WTC11 (cell line): ENCODE data around the gene PCDHGB5. TPM values are rescaled to one million over a fixed set of nuclear protein-coding genes. Genes with fewer than 3 reads are reported as not detected.

ENCODE experiments used
- ATAC-seq: fragments of 200-7000 bp; cut with Tn5 transposase; 2 replicates; pipeline ENCODE4 v1.10.0; 2021; ENCODE audit warnings: mild to moderate bottlenecking, moderate library complexity
- CTCF ChIA-PET: fragments of 300-600 bp; sonication (Branson Sonifier 250); formaldehyde crosslinking; loops from one replicate; lab custom pipeline; 2021; ENCODE audit warnings: antibody characterized with exemption; lab: Charles Lee
- POLR2A ChIA-PET: fragments of 350-600 bp; sonication (Branson Sonifier 250); formaldehyde crosslinking; loops from one replicate; lab custom pipeline; 2021; ENCODE audit warnings: antibody characterized with exemption; lab: Charles Lee
- DNase-seq: peaks from one replicate; pipeline ENCODE4 v3.0.0; 2021; ENCODE audit warnings: low spot score
- H3K27ac Mint-ChIP-seq: 2 replicates; pipeline ENCODE4 v1.8.0; 2021; ENCODE audit warnings: mixed read lengths
- H3K27me3 Mint-ChIP-seq: 2 replicates; pipeline ENCODE4 v1.8.0; 2021; ENCODE audit warnings: low read depth, mild to moderate bottlenecking, moderate library complexity, mixed read lengths
- H3K36me3 Mint-ChIP-seq: 2 replicates; pipeline ENCODE4 v1.8.0; 2021; ENCODE audit warnings: mixed read lengths
- H3K4me1 Mint-ChIP-seq: 2 replicates; pipeline ENCODE4 v1.8.0; 2022; ENCODE audit warnings: mixed read lengths
- H3K4me3 Mint-ChIP-seq: 2 replicates; pipeline ENCODE4 v1.8.0; 2021; ENCODE audit warnings: mild to moderate bottlenecking, moderate library complexity, mixed read lengths
- H3K9me3 Mint-ChIP-seq: 2 replicates; pipeline ENCODE4 v1.8.0; 2021; ENCODE audit warnings: mixed read lengths
- ATF1 ChIP-seq: sonication (generic); formaldehyde crosslinking; IDR thresholded peaks from 2 replicates; pipeline ENCODE4 v1.8.1; 2023; ENCODE audit warnings: mild to moderate bottlenecking, moderate library complexity, missing genetic modification reagents
- CBFB ChIP-seq: sonication (generic); formaldehyde crosslinking; IDR thresholded peaks from 2 replicates; pipeline ENCODE4 v1.8.1; 2022; ENCODE audit warnings: mild to moderate bottlenecking, low read depth, missing genetic modification reagents
- CREB1 ChIP-seq: sonication (generic); formaldehyde crosslinking; IDR thresholded peaks from 2 replicates; pipeline ENCODE4 v1.8.0; 2023; ENCODE audit warnings: mild to moderate bottlenecking, missing genetic modification reagents
- CREM ChIP-seq: sonication (generic); formaldehyde crosslinking; IDR thresholded peaks from 2 replicates; pipeline ENCODE4 v1.8.1; 2022; ENCODE audit warnings: mild to moderate bottlenecking, missing genetic modification reagents, moderate library complexity
- MYBL2 ChIP-seq: sonication (generic); formaldehyde crosslinking; IDR thresholded peaks from 2 replicates; pipeline ENCODE4 v1.8.1; 2023; ENCODE audit warnings: mild to moderate bottlenecking, moderate library complexity, missing genetic modification reagents
- PREB ChIP-seq: sonication (generic); formaldehyde crosslinking; IDR thresholded peaks from 2 replicates; pipeline ENCODE4 v1.8.1; 2022; ENCODE audit warnings: mild to moderate bottlenecking, missing genetic modification reagents, moderate library complexity, borderline replicate concordance
- SMAD3 ChIP-seq: sonication (generic); formaldehyde crosslinking; IDR thresholded peaks from 2 replicates; pipeline ENCODE4 v1.8.0; 2022; ENCODE audit warnings: missing genetic modification reagents, mild to moderate bottlenecking, borderline replicate concordance
- ZNF219 ChIP-seq: sonication (generic); formaldehyde crosslinking; IDR thresholded peaks from 2 replicates; pipeline ENCODE4 v1.8.0; 2023; ENCODE audit warnings: missing genetic modification reagents, mild to moderate bottlenecking, borderline replicate concordance
- ZNF416 ChIP-seq: fragments of 250-450 bp; sonication (Bioruptor Pico); IDR thresholded peaks from 2 replicates; pipeline ENCODE4 v1.9.0; 2021; ENCODE audit warnings: mild to moderate bottlenecking, inconsistent platforms
- total RNA-seq: library from RNA; stranded (reverse); gene quantifications from 3 replicates; pipeline ENCODE4 v1.2.3, GENCODE V29; 2021
- TF ChIP-seq, protein P1 (sequence below): sonication (generic); formaldehyde crosslinking; IDR thresholded peaks from 2 replicates; pipeline ENCODE4 v1.8.0; 2023; ENCODE audit warnings: missing genetic modification reagents, mild to moderate bottlenecking, borderline replicate concordance
- TF ChIP-seq, protein P2 (sequence below): sonication (generic); formaldehyde crosslinking; IDR thresholded peaks from 2 replicates; pipeline ENCODE4 v1.8.1; 2023; ENCODE audit warnings: mild to moderate bottlenecking, missing genetic modification reagents
- TF ChIP-seq, protein P3 (sequence below): fragments of 250-450 bp; sonication (Bioruptor Pico); IDR thresholded peaks from 2 replicates; pipeline ENCODE4 v1.9.0; 2021; ENCODE audit warnings: moderate library complexity, mild to moderate bottlenecking, inconsistent platforms, borderline replicate concordance

Gene PCDHGB5
- total RNA-seq, 1 experiment from 2014 or later, result 9.7 TPM

DNA sequence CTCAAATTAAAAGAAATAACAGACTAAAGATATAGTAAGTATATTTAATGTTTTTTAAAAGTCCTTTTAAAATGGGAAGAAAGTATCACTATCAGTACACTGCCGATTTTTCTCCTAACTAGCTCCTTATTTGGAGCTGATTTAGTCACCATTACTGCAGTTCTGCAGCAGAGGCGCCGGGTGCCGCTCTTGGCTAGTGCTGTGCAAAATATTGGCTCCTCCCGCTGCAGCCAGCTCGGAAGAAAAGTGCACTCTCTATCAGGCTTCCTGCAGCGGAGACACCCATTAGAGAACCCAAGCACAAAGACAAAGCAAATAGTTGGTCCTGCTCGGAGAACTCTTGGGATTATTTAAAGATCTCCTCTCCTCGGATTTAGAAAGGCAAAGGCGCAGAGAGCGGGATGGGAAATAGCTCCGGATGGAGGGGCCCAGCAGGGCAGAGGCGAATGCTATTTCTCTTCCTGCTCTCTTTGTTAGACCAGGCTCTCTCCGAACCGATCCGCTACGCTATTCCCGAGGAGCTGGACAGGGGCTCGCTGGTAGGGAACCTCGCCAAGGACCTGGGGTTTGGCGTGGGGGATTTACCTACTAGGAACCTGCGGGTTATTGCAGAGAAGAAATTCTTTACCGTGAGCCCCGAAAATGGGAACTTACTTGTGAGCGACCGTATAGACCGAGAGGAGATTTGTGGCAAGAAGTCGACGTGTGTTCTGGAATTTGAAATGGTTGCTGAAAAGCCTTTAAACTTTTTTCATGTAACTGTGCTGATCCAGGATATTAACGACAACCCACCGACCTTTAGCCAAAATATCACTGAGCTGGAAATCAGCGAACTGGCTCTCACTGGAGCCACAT is 27.5 kb upstream of the PCDHGB5 start, which contains the start of gene PCDHGB3:
Gene PCDHGB3, plus strand, starts transcription at position 249 of the 855 bp plus-strand sequence. Its CDS starts 153 bp downstream, at position 402.
- peak; percentile 56 for DNase-seq
- H3K36me3 Mint-ChIP-seq, result peaks cover 61% of the 10 kb centered on the region
- H3K9me3 Mint-ChIP-seq, result peaks cover 55% of the 10 kb centered on the region
- H3K27ac Mint-ChIP-seq, result peak within 1 kb of the TSS; percentile 91
- CTCF ChIA-PET, result interaction anchor here (0.6 to 3.5 kb wide), 51 partner anchors 8 to 267 kb away, joined by 3 to 37 read pairs (median 6); partner anchors contain the start of genes DIAPH1, PCDHB10, PCDHB11 and PCDHB13
- H3K4me1 Mint-ChIP-seq, result peaks cover 5% of the 10 kb centered on the region
- TF ChIP-seq CBFB (no peak), ZNF219 (CRISPR knock-in tag) (no peak), MYBL2 (CRISPR knock-in tag) (no peak), ZNF416 (CRISPR knock-in tag) (no peak)
- TF ChIP-seq, protein P1, sequence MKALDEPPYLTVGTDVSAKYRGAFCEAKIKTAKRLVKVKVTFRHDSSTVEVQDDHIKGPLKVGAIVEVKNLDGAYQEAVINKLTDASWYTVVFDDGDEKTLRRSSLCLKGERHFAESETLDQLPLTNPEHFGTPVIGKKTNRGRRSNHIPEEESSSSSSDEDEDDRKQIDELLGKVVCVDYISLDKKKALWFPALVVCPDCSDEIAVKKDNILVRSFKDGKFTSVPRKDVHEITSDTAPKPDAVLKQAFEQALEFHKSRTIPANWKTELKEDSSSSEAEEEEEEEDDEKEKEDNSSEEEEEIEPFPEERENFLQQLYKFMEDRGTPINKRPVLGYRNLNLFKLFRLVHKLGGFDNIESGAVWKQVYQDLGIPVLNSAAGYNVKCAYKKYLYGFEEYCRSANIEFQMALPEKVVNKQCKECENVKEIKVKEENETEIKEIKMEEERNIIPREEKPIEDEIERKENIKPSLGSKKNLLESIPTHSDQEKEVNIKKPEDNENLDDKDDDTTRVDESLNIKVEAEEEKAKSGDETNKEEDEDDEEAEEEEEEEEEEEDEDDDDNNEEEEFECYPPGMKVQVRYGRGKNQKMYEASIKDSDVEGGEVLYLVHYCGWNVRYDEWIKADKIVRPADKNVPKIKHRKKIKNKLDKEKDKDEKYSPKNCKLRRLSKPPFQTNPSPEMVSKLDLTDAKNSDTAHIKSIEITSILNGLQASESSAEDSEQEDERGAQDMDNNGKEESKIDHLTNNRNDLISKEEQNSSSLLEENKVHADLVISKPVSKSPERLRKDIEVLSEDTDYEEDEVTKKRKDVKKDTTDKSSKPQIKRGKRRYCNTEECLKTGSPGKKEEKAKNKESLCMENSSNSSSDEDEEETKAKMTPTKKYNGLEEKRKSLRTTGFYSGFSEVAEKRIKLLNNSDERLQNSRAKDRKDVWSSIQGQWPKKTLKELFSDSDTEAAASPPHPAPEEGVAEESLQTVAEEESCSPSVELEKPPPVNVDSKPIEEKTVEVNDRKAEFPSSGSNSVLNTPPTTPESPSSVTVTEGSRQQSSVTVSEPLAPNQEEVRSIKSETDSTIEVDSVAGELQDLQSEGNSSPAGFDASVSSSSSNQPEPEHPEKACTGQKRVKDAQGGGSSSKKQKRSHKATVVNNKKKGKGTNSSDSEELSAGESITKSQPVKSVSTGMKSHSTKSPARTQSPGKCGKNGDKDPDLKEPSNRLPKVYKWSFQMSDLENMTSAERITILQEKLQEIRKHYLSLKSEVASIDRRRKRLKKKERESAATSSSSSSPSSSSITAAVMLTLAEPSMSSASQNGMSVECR (CRISPR knock-in tag), result no peak
- TF ChIP-seq, all 79 proteins: peak for 0
- POLR2A ChIA-PET, result interaction anchor here (0.6 kb wide), 1 partner anchor 248 kb away, joined by 3 read pairs; the partner anchor contains the start of gene DIAPH1
- ATAC-seq, result peak; percentile 95
- peaks cover 8% of the 10 kb centered on the region for H3K27me3 Mint-ChIP-seq
- peak within 1 kb of the TSS; percentile 61 for H3K4me3 Mint-ChIP-seq

DNA sequence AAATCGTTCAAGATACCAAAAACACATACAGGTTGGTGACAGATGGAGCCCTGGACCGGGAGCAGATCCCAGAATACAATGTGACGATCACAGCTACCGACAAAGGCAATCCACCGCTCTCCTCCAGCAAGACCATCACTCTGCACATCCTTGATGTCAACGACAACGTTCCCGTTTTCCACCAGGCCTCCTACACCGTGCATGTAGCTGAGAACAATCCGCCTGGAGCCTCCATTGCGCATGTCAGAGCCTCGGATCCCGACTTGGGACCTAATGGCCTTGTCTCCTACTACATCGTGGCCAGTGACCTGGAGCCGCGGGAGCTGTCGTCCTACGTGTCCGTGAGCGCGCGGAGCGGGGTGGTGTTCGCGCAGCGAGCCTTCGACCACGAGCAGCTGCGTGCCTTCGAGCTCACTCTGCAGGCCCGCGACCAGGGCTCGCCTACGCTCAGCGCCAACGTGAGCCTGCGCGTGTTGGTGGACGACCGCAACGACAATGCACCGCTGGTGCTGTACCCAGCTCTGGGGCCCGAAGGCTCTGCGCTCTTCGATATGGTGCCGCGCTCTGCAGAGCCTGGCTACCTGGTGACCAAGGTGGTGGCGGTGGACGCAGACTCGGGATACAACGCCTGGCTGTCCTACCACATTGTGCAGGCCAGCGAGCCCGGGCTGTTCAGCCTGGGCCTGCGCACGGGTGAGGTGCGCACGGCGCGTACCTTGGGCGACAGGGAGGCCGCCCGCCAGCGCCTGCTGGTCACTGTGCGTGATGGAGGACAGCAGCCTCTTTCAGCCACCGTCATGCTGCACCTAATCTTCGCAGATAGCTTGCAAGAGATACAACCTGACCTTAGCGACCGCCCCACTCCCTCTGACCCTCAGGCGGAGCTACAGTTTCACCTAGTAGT is 25.9 kb upstream of the PCDHGB5 start:
- Mint-ChIP-seq H3K4me3 (no peak overlapping the region), H3K27me3 (peaks cover 9% of the 10 kb centered on the region), H3K27ac (no peak overlapping the region), H3K9me3 (peaks cover 55% of the 10 kb centered on the region), H3K4me1 (peaks cover 5% of the 10 kb centered on the region), H3K36me3 (peaks cover 56% of the 10 kb centered on the region)
- ChIA-PET CTCF (interaction anchor here (1.0 to 3.5 kb wide), 10 partner anchors 16 to 192 kb away, joined by 3 to 37 read pairs (median 8); partner anchors contain the start of genes PCDHB14, PCDHB16, PCDHGA10 and PCDHGA2), POLR2A (no interaction called here)
- TF ChIP-seq SMAD3 (no peak), PREB (CRISPR knock-in tag) (no peak), CREB1 (no peak), ATF1 (CRISPR knock-in tag) (no peak), CREM (CRISPR knock-in tag) (no peak)
- TF ChIP-seq, protein P2, sequence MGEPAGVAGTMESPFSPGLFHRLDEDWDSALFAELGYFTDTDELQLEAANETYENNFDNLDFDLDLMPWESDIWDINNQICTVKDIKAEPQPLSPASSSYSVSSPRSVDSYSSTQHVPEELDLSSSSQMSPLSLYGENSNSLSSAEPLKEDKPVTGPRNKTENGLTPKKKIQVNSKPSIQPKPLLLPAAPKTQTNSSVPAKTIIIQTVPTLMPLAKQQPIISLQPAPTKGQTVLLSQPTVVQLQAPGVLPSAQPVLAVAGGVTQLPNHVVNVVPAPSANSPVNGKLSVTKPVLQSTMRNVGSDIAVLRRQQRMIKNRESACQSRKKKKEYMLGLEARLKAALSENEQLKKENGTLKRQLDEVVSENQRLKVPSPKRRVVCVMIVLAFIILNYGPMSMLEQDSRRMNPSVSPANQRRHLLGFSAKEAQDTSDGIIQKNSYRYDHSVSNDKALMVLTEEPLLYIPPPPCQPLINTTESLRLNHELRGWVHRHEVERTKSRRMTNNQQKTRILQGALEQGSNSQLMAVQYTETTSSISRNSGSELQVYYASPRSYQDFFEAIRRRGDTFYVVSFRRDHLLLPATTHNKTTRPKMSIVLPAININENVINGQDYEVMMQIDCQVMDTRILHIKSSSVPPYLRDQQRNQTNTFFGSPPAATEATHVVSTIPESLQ, result no peak
- TF ChIP-seq, protein P1 (CRISPR knock-in tag), result no peak
- TF ChIP-seq, protein P3, sequence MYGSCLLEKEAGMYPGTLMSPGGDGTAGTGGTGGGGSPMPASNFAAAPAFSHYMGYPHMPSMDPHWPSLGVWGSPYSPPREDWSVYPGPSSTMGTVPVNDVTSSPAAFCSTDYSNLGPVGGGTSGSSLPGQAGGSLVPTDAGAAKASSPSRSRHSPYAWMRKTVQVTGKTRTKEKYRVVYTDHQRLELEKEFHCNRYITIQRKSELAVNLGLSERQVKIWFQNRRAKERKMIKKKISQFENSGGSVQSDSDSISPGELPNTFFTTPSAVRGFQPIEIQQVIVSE (CRISPR knock-in tag), result no peak
- ATAC-seq, result no peak
- no peak for DNase-seq
